ENCODE data around the gene POU2F1. TPM values are rescaled to one million over a fixed set of nuclear protein-coding genes. Genes with fewer than 3 reads are reported as not detected.

Gene POU2F1
- total RNA-seq, 1 donor from 2014 or later: 7.2 TPM

GRCh38 chr1:167432780-167433179 is 212.1 kb downstream of the POU2F1 start:
- no peak overlapping the region for H3K4me3 ChIP-seq (ENCODE audit: low read depth, low read length)
- no peak for TF ChIP-seq CTCF (conservative IDR thresholded peaks at IDR 0.05; ENCODE audit: low read depth, low read length)
- DNase-seq (ENCODE audit: low read depth): no peak

- no peak for DNase-seq (ENCODE audit: low read depth)
- TF ChIP-seq CTCF (conservative IDR thresholded peaks at IDR 0.05; ENCODE audit: low read depth, low read length): no peak
- H3K4me3 ChIP-seq (ENCODE audit: low read depth, low read length): no peak overlapping the region
Measured at GRCh38 chr1:167433884-167434283, 213.2 kb downstream of the POU2F1 start.

- no peak for TF ChIP-seq CTCF (conservative IDR thresholded peaks at IDR 0.05; ENCODE audit: low read depth, low read length)
- no peak overlapping the region for H3K4me3 ChIP-seq (ENCODE audit: low read depth, low read length)
- DNase-seq (ENCODE audit: low read depth): no peak
Measured at GRCh38 chr1:167434306-167434705, 213.6 kb downstream of the POU2F1 start.

- no peak overlapping the region for H3K4me3 ChIP-seq (ENCODE audit: low read depth, low read length)
- TF ChIP-seq CTCF (conservative IDR thresholded peaks at IDR 0.05; ENCODE audit: low read depth, low read length): no peak
- DNase-seq (ENCODE audit: low read depth): no peak
Measured at GRCh38 chr1:167435484-167435883, 214.8 kb downstream of the POU2F1 start.

GRCh38 chr1:167438171-167439138 is 217.8 kb downstream of the POU2F1 start:
- TF ChIP-seq CTCF (conservative IDR thresholded peaks at IDR 0.05; ENCODE audit: low read depth, low read length): no peak
- DNase-seq (ENCODE audit: low read depth): no peak
- H3K4me3 ChIP-seq (ENCODE audit: low read depth, low read length): no peak overlapping the region

- H3K4me3 ChIP-seq (ENCODE audit: low read depth, low read length): peak overlapping the region; percentile 50
- TF ChIP-seq CTCF (conservative IDR thresholded peaks at IDR 0.05; ENCODE audit: low read depth, low read length): peak; percentile 28
- DNase-seq (ENCODE audit: low read depth): no peak
Measured at GRCh38 chr1:167439301-167439988, 218.8 kb downstream of the POU2F1 start.
